HG03039 (cell line): ENCODE results near the gene NHEJ1.

ENCODE experiments used
- ATAC-seq: cut with Tn5 transposase; IDR thresholded peaks from one replicate; pipeline ENCODE4 v1.9.1; 2021; ENCODE audit warnings: mild to moderate bottlenecking, moderate library complexity; ENCODE audit not compliant: unreplicated experiment

Gene NHEJ1

DNA sequence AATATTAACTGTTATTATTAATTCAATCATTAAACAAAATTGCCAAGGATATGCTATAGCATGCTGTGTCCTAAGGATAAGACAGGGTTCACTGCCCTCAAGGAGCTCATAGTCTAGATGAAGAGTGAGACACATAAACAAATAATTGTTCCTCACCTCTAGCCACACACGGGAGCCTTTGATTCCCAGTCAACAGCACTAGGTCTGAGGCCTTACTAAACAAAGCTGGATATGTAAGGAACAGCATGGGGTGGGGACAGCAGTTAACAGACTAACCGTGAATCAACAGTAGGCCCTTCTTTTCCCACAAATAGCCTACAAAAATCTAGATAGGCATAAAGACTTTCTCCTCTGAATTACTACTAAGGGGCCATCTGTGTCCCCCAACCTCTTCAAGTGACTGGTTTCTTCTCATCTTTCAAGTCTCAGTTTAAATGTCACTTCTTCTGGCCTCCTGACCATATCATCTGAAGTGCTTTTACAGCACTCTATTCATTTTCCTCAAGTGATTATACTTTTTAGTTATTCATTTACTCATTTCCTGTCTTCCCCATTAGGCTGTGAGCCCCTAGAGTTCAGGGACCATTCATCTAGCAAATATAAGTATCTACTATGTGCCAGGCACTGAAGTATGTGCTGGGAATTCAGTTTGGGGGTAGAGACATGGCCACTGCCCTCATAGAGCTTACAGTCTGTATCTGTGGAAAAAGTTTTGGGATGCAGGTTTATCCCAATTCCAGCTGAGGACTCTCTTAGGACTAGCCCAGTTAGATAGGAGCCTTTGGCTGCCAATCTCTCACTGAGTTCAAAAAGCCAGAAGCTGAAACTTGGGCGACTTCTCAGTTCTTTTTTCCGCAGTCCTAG is 69.9 kb downstream of the NHEJ1 start:
- ATAC-seq, result no peak

DNA sequence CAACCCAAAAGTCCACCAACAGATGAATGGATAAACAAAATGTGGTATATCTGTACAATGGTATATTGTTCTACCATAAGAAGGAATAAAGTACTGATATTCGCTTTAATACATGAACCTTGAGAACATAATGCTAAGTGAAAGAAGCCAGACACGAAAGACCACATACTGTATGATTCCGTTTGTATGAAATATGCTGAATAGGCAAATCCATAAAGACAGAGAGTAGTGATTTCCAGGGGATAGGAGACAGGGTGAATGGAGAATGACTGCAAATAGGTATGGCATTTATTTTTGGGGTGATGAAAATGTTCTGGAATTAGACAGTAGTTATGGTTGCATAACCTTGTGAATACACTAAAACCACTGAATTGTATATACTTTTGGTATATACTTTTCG is 71.3 kb downstream of the NHEJ1 start:
- ATAC-seq, result no peak

DNA sequence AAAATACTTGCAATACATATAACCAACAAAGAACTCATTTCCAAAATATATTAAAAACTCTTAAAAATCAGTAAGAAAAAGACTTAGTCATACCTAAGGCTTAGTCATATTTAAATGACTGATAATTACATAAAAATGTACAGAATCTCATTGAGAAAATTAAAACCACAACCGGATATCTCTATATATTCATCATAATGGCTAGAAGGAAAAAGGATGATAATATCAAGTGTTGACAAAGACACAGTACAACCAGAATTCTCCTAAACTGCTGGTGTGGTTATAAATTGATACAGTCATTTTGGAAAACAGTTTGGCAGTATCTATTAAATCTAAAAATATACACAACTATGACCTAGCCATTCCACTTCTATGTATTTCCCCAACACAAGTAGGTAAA is 72.8 kb downstream of the NHEJ1 start:
- no peak for ATAC-seq

DNA sequence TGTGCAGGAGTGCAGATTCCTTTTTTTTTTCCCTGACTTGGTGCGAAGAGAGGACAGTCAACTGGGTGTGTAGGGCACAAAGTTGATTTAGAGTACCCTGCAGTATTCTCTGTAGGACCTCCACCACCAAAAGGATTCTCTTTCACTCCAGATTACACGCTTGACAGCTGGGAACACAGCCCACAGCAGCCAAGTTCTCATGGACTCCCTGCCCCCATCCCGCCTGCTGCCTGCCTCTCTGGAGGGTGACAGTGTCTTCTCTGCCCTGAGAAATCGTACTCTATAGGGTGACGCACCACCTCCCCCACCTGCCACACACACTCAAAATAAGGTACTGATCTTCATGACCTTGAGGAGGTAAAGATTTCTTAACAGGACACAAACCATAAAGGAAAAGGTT is 73.3 kb downstream of the NHEJ1 start:
- ATAC-seq, result no peak

DNA sequence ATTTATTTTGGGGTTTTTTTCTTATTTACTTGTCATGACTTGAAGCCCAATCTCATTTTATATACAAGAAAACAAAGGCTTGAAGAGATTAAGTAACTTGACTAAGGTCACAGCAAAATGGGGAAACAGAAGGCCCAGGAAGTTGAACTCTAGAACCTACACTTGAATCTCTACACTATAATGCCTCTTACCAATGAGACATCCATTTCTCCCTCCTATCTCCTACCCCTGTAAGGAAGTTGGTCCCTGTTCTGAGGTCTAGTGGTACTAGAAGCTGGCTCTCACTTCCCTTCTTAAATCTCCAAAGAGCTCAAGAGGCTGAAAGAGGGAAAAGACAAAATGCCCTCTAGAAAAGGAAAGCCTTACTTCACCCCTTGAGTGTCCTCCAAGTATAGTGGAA is 74.4 kb downstream of the NHEJ1 start:
- no peak for ATAC-seq

DNA sequence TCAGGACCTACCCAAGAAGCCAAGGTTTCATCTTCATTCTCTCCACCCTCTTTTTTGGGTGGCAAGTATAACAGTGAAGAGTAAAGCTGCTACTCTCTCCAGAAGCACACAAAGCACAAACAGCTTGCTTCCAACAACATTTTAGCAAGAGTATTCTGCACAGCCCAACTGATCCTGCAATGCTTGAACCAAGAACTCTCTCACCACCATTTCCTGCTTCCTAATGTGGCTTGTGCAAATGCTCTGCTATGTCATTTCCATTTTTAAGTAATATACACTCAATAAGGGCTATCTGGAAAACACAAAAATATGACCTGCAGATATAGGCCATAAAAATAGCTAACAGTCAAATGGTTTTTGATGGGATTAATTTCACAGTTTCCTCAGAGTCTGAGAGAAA is 75.8 kb downstream of the NHEJ1 start:
- no peak for ATAC-seq

DNA sequence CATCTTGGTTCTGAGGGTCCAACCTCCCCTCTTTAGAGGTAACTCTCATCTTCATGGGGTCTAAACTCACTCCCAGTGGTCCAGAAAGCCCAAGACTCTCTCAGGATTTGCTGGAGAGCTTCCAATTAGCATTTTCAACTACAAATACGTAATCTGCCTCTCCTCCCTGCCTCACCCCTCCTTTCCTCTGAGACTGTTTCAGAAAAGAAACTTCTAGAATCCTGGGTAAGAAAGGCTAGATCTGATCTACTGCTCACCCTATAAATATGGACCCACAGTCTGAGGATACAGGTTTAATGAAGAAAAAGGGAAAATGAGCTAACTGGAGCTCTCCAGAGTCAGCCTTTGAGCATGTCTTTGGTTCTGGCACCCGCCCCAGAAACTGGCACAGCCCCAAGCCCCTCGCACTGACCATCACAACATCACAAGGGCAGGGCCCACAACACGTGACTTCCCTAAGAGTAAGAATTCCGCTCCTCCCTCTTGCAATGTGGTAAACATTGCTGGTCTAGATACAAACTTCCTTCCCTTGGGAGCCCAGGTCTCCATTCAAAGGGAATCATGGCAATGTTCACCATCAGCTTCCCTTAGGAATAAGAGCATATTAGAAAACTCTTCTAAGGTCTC is 78.2 kb downstream of the NHEJ1 start:
- no peak for ATAC-seq

DNA sequence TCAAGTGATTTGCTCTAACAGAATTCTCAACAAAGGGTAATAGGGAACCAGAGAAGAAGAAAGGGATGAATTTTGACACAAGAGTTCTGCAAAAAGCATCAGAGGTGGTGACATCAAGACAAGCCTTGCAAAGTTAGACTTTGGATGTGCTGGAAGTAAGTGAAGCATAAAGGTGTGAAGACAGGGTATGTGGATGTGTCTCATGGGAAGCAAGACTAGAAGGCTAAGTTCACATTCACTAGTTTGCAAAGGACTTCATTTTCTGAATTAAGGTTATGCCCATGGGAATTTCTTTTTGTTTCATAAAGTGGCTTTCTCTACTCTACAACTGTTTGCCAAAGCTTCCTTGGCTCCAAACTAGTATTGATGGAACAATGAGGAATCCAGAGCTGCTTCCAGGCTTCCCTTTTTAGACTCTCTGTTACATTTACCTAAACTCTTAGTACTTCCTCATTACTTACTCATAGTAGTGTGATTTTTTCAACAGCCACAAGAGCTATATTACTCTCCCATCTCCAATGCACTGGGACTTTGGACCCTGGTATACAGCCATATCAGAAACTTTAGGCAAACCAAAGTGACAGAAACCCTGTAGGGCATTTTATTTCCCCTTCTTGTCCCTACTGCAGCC is 78.8 kb downstream of the NHEJ1 start:
- no peak for ATAC-seq

DNA sequence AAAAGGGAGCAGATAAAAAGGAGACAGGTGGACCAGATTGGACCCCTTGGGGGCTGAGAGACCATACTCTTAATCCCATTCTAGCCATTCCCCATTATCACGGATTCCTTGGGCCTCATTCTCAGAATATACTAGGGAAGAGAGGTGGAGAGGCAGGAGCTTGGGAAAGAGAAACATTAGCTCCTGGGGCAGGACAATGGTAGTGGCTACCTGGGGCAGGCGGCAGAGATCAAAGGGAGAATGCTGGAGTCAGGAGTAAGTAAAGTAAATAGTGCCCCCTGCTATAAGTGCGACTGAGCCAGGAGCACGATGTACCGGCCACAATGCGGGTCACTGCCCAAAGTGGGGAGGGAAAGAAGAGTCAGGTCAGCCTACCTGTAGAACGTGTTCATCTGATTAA is 79.5 kb downstream of the NHEJ1 start:
- ATAC-seq, result no peak

DNA sequence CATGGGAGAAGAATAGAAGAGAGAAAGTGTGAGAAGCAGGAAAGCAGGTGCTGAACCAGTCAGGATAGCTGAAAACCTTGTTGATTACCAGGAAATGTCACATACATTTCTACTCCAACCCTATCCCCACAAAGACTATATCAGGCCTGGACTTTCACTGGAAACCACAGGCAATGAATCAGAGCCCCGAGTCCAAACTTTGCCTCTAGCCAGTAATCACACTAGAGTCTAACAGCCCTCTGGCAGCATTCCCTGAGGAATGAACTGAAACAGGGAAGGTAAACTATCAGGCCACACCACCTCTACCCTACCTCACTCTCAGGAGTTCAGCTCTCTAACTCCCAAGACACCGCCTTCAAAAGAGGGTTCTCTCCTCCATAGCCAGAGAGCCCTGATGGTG is 81.2 kb downstream of the NHEJ1 start:
- ATAC-seq, result no peak

DNA sequence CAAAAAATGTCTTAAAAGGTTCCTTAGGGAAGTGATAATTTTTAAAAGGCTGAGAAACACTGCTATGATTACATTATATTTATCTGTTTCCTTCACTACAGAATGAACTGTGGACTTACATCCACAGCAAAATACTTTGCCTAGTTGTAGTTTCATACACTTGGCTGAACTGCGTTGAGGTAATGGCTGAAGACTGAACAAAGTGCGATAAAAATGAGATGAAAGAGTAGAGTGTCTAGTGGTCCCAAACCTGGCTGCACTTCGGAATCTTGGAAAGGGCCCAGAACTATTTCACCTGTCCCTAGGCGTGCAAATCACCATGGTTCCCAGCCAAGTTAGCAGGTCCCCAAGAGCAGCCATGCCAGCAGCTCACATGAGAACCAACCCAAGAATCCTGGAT is 81.7 kb downstream of the NHEJ1 start:
- ATAC-seq, result no peak

DNA sequence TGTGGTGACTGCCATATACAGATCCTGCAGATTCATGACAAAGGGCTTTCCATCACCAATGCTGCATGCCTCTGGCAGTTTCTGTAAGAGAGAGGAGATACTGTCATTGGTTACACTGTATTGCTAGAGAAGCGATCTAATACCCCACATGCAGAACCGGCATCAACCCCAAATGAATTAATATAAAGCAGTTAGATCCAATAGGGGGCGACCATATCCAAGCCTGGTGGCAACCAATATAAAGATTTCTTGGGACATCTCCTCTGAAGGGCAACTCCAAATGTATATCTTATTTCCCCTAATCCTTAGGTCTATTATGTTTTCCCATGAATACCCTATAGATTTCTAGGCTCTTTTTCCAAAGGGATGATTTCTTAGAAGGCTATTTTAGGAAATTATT is 82.5 kb downstream of the NHEJ1 start:
- ATAC-seq, result no peak

DNA sequence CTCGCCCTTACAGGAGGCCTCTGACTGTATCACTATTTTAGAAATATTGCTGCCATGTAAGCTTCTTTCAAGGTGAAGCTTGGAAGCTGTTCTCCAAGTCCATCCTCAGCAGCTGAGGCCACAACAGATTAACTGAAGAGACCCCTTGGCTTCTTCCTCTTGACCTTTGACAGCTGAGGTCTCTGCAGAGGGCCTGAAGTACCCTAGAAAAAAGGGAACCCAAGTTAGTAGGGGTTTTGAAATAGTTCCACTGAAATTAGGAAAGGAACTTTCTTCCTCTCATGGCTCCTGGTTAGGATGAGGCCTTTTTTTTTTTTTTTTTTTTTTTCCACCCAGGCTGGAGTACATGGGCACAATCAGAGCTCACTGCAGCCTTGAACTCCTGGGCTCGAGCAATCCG is 84.4 kb downstream of the NHEJ1 start:
- ATAC-seq, result no peak

DNA sequence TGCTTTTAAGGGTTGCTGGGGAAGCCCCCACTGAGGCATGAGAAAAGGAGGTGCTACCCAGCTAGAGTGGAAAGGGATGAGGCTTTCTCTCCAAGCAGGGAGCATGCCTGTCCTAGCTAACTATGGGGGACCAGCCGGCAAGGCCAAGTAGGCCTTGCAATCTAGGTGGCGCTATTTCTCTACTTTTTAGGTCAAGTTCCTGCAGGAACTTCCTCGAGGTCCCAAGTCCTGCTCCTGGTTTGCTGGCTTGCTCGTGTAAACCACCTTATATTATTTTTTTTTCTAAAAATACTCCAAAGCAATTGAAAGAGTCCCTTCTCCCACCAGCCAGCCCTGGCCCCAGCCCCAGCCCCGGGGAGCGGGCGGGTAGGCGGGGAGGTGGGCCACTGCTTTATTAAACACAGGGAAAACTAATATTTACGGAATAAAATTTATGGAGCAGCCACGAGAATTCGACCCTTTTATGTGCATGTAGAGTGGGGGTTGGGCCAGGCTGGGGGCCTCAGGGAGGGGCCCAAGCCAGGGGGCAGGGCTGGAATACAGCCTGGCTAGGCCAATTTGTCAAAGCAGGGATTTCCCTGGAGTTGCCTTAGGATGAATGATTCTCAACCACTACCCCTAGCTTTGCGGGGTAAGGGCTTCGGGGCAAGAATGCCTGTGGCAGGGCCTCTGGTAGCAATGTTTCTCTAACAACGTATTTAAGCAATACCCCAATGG is 87.0 kb downstream of the NHEJ1 start:
- no peak for ATAC-seq

DNA sequence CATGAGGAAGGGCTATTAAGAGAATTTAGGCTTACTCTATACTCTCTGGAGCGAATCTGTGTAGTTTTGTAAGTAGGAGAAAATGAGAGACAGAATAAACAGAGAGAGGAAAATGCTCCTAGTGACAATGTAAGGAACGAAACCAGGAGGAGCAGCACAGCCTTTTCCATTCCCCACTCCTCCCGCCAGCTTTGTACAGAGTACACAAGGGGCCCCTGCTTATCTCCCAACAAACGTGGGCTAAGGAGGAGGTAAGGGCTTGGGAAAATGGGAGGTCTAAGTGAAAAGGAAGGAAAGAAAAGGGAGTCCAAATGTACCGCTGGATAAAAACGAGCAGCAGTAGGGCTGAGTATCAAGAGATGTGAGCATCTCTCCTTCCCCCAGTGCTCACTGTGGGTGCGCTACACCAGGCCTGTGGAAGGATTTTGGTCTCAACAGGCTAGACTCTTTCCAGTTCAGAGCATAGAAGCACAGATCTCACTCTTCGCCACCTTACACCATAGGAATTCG is 87.8 kb downstream of the NHEJ1 start:
- no peak for ATAC-seq

DNA sequence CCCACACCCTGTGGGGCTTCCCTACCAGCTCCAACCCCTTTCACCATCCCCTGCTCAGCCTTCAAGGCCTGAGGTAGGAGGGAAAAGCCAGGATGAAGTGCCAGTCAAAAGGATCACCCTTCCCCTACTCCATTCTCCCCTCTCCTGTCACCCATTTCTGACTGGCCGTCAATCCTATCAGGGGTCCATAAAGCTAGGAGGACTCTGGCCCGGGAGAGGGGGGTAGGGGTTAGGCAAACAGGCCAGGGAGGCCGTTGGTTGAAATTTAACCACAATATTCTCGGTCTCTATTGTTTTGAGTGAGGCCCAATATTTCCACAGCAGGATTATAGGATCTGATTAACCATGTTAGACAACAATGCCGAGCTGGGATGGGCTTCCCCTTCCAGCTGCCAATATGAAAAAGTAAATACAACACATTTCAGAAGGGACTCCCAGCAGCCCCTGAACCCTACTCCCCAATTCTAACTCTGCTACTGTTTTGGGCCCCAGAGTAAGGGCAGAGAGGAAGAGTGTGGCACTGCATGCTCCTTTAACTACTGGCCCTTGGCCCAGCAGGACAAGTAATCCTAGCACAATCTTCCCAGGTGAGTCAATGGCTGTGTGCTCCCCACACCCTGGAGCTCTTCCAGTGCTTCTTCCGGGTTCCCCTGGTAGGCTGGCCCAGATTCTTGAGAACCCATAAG is 89.3 kb downstream of the NHEJ1 start:
- ATAC-seq, result no peak

DNA sequence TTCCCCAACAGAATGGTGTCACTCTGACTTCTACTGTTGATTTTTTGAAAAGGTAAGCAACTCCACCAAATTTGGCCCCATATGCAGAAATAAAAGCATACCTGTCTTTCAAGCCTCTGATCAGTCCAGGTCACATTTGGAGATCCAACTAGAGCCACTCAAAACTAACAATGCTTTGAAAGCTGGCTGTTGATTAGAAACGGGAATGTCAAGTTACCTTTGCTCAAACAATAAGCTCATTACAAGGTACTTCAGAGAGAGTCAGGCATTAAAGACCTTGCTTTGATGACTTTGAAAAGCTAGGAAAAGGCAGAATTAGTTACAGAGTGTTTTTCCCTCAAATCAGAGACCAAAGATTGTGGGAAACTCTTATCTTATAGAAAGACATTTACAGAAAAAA is 95.1 kb downstream of the NHEJ1 start:
- no peak for ATAC-seq

DNA sequence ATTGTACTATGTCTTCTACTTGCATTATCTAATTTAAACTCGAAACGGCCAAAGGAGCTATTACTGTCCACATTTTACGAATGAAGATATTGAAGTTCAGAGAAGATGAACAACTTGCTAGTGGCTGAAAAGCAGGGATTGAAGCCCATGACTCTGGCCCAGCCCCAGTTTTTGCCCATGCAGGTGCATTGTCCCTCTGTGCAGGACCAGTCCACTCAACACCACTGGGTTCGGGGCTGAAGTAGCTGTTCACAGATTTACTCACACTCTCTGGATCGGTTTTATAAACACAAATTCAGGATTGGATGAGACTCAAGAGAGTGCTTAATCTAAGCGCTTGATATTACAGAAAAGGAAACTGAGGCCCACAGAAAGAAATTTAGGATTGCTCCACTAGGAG is 98.5 kb downstream of the NHEJ1 start:
- ATAC-seq, result no peak

DNA sequence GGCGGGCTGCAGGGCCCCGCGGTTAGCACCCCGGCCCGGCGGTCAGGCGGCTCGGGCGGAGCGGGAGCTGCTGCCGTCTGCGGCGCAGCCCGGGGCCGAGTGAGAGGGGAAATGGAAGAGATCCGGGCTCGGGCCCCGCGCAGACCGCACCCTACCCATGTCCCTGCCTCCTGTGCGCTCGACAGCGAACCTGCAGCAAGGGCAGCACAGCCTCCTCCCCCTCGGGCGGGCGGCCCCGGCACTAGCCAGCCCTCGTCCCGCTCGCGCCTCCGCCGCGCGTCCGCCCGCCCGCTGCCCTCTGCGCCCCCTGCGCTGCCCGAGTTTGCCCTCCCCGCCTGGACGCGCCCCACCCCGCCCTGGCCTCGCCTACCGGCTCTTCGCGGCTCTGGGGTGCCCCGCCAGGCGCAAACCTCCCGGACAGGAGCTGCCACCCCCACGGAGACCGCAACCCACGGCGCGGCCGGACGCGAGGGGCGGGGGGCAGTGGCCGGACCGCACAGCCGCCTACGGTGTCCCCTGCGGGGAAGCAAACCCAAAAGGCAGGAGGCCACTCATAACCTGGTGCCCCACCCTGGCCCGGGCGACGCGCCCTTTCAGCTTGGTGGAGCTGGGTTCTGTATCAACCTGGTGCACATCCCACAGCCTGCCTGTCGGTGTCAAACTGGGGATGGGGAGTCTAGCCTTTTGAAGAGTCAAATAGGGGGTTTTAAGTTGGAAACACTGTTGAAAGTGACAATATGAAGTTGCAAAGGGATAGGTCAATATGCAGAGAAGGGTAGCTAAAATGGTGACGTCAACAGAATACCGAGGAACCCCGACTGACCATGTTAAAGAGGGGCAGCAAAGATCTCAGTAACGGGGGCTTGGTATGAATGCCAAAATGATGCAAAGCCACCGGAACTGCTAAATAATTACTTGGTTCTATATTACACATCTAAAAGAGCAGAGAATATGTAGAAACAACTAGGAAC is 99.5 kb downstream of the NHEJ1 start, which contains the start of gene IHH:
Gene IHH (minus strand): TSS at position 101 of the 971 bp plus-strand sequence. CDS start 454 bp downstream, outside the sequence.
- no peak for ATAC-seq
